Gastroesophageal sphincter (tissue), 3 donors: ENCODE data around the gene NDUFA5.

Experiments used
- CTCF ChIP-seq, 4 experiments: fragments of 200-600 bp in 2 of 4; fragments of 450-650 bp in 2 of 4; sonication (generic) in 1 of 4; IDR thresholded peaks; one replicate each; pipeline ENCODE4 v1.5.1; 2017 to 2019; ENCODE audit warnings: antibody characterized with exemption in 4 of 4, mild to moderate bottlenecking in 2 of 4, moderate library complexity in 2 of 4
- POLR2A ChIP-seq, 2 donors: fragments of 450-650 bp; IDR thresholded peaks; one replicate each; pipeline ENCODE4 v1.6.1; 2017; ENCODE audit warnings: antibody characterized with exemption in 2 of 2, mild to moderate bottlenecking in 2 of 2, moderate library complexity in 1 of 2

DNA sequence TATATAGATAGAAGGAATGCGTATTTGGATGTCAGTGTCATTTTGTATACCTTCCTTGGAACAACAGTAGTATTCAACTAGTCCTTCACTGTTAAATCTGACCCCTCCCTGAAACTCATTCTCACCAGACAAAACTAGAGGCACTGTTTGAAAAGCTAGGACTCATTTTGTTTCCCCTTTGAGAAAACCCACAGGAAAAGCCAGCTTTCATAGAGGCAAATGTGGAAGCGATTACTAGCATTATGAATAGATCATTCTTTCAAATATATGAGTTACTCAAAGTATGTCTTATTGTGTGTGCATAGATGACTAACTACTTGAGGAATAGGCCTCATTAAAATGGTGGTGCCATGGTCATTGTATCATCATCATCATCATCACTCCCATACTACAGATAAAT is 42.1 kb upstream of the NDUFA5 start:
- TF ChIP-seq CTCF (IDR thresholded peaks at IDR 0.05) = no peak
- TF ChIP-seq POLR2A (IDR thresholded peaks at IDR 0.05) = no peak
